ENCODE results near the gene UNC13D. TPM values are rescaled to one million over a fixed set of nuclear protein-coding genes. Genes with fewer than 3 reads are reported as not detected.
A peak's percentile ranks its signal among the peaks of the same experiment; 100 is the strongest.

The UNC13D gene
- total RNA-seq, 1 donor from 2014 or later, result 2.7 TPM

DNA sequence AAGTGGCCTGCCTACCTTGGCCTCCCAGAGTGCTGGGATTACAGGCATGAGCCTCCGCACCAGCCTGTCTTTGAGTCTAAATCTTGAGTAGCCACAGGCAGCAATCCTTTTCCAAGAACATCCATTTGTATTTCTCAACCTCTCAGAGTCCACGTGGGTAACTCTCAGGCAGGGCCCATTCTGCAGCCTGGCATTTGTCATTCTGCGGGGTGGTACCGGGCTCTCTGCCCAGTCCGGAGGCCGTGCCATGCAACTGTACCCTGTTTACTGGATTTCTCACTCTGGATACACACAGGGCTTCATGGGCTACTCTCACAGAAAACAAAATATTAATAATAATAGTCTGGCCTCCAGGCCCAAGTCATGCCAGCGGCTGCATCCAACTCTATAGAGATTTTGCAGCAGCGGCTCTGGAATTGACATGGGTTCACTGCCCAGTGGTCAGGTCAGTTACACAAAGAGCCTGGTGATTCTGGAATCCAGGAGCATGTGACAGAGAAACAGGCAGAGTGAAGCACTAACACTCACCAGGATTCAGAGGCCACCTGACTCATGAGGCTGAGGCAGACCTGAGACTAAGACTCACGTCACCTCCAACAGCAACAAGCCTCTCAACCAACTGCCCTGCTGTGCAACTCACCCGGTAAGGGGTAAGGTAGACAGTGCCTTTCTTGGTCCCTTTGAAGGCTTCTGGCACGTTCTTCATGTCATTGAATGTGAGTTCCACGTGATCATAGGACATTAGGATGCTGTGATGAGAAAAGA lies 6.9 kb upstream of the UNC13D start:
- H3K27ac Mint-ChIP-seq (ENCODE audit: unreplicated experiment), result no peak overlapping the region
- H3K9me3 Mint-ChIP-seq (ENCODE audit: unreplicated experiment), result no peaks in the 10 kb centered on the region
- H3K4me1 Mint-ChIP-seq (ENCODE audit: low read depth, unreplicated experiment), result peaks cover 9% of the 10 kb centered on the region

GRCh38 chr17:75849724-75850123 lies 5.5 kb upstream of the UNC13D start:
- Mint-ChIP-seq H3K4me1 (ENCODE audit: low read depth, unreplicated experiment) (peaks cover 14% of the 10 kb centered on the region), H3K9me3 (ENCODE audit: unreplicated experiment) (no peaks in the 10 kb centered on the region), H3K4me3 (ENCODE audit: unreplicated experiment) (no peak overlapping the region), H3K27ac (ENCODE audit: unreplicated experiment) (no peak overlapping the region), H3K36me3 (ENCODE audit: low read depth, unreplicated experiment) (peaks cover 25% of the 10 kb centered on the region), H3K27me3 (ENCODE audit: low read depth, unreplicated experiment) (no peaks in the 10 kb centered on the region)
- Histone ChIP-seq H4K20me1 (ENCODE audit: insufficient read depth, low read length) (peaks cover 6% of the 10 kb centered on the region), H3K4me2 (ENCODE audit: low read length) (no peak overlapping the region), H3K9ac (ENCODE audit: low read length) (no peak overlapping the region), H3K79me2 (ENCODE audit: insufficient read depth, low read length) (peaks cover 7% of the 10 kb centered on the region), H3K4me3 (ENCODE audit: insufficient read depth, low read depth, low read length) (no peak overlapping the region), H3K27ac (ENCODE audit: low read depth, low read length) (no peak overlapping the region), H3K27me3 (ENCODE audit: insufficient read depth, low read length) (no peaks in the 10 kb centered on the region), H3K4me1 (ENCODE audit: insufficient read depth, low read length) (peaks cover 36% of the 10 kb centered on the region), H3K9me3 (ENCODE audit: insufficient read depth, low read depth, low read length) (no peaks in the 10 kb centered on the region), H2AFZ (ENCODE audit: low read depth, low read length) (no peak overlapping the region), H3K36me3 (ENCODE audit: insufficient read depth, low read length) (peaks cover 10% of the 10 kb centered on the region)
- TF ChIP-seq, protein P1, sequence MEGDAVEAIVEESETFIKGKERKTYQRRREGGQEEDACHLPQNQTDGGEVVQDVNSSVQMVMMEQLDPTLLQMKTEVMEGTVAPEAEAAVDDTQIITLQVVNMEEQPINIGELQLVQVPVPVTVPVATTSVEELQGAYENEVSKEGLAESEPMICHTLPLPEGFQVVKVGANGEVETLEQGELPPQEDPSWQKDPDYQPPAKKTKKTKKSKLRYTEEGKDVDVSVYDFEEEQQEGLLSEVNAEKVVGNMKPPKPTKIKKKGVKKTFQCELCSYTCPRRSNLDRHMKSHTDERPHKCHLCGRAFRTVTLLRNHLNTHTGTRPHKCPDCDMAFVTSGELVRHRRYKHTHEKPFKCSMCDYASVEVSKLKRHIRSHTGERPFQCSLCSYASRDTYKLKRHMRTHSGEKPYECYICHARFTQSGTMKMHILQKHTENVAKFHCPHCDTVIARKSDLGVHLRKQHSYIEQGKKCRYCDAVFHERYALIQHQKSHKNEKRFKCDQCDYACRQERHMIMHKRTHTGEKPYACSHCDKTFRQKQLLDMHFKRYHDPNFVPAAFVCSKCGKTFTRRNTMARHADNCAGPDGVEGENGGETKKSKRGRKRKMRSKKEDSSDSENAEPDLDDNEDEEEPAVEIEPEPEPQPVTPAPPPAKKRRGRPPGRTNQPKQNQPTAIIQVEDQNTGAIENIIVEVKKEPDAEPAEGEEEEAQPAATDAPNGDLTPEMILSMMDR (IDR thresholded peaks at IDR 0.05; ENCODE audit: insufficient read depth, low read depth, low read length), result no peak
- no peak for TF ChIP-seq EZH2 (IDR thresholded peaks at IDR 0.05; ENCODE audit: insufficient read depth, low read length)
- no peak for FAIRE-seq
- no peak for DNase-seq (ENCODE audit: low read depth)

More for the DNA sequence above, 6.9 kb upstream of the UNC13D start:
- Histone ChIP-seq H3K79me2 (ENCODE audit: insufficient read depth, low read length) (peaks cover 7% of the 10 kb centered on the region), H3K4me1 (ENCODE audit: insufficient read depth, low read length) (peaks cover 31% of the 10 kb centered on the region), H3K9me3 (ENCODE audit: insufficient read depth, low read depth, low read length) (no peaks in the 10 kb centered on the region), H3K27me3 (ENCODE audit: insufficient read depth, low read length) (no peaks in the 10 kb centered on the region), H3K4me3 (ENCODE audit: insufficient read depth, low read depth, low read length) (no peak overlapping the region), H3K36me3 (ENCODE audit: insufficient read depth, low read length) (peaks cover 10% of the 10 kb centered on the region), H3K9ac (ENCODE audit: low read length) (peak overlapping the region; percentile 54), H4K20me1 (ENCODE audit: insufficient read depth, low read length) (peaks cover 6% of the 10 kb centered on the region), H3K27ac (ENCODE audit: low read depth, low read length) (peak overlapping the region; percentile 67), H3K4me2 (ENCODE audit: low read length) (no peak overlapping the region), H2AFZ (ENCODE audit: low read depth, low read length) (no peak overlapping the region)
- FAIRE-seq, result no peak
- Mint-ChIP-seq H3K4me3 (ENCODE audit: unreplicated experiment) (no peak overlapping the region), H3K27me3 (ENCODE audit: low read depth, unreplicated experiment) (no peaks in the 10 kb centered on the region), H3K36me3 (ENCODE audit: low read depth, unreplicated experiment) (peaks cover 21% of the 10 kb centered on the region)
- DNase-seq (ENCODE audit: low read depth), result peak; percentile 63
- TF ChIP-seq EZH2 (IDR thresholded peaks at IDR 0.05; ENCODE audit: insufficient read depth, low read length), result no peak
- TF ChIP-seq, protein P1 (IDR thresholded peaks at IDR 0.05; ENCODE audit: insufficient read depth, low read depth, low read length), result no peak

- Mint-ChIP-seq H3K4me3 (ENCODE audit: unreplicated experiment) (no peak overlapping the region), H3K27me3 (ENCODE audit: low read depth, unreplicated experiment) (no peaks in the 10 kb centered on the region), H3K9me3 (ENCODE audit: unreplicated experiment) (no peaks in the 10 kb centered on the region), H3K36me3 (ENCODE audit: low read depth, unreplicated experiment) (peaks cover 25% of the 10 kb centered on the region), H3K4me1 (ENCODE audit: low read depth, unreplicated experiment) (peaks cover 11% of the 10 kb centered on the region), H3K27ac (ENCODE audit: unreplicated experiment) (no peak overlapping the region)
- Histone ChIP-seq H3K27me3 (ENCODE audit: insufficient read depth, low read length) (no peaks in the 10 kb centered on the region), H2AFZ (ENCODE audit: low read depth, low read length) (no peak overlapping the region), H3K36me3 (ENCODE audit: insufficient read depth, low read length) (peaks cover 10% of the 10 kb centered on the region), H4K20me1 (ENCODE audit: insufficient read depth, low read length) (peaks cover 6% of the 10 kb centered on the region), H3K9ac (ENCODE audit: low read length) (no peak overlapping the region), H3K4me2 (ENCODE audit: low read length) (no peak overlapping the region), H3K9me3 (ENCODE audit: insufficient read depth, low read depth, low read length) (no peaks in the 10 kb centered on the region), H3K27ac (ENCODE audit: low read depth, low read length) (no peak overlapping the region), H3K4me3 (ENCODE audit: insufficient read depth, low read depth, low read length) (no peak overlapping the region), H3K79me2 (ENCODE audit: insufficient read depth, low read length) (peaks cover 2% of the 10 kb centered on the region), H3K4me1 (ENCODE audit: insufficient read depth, low read length) (peaks cover 33% of the 10 kb centered on the region)
- DNase-seq (ENCODE audit: low read depth), result no peak
- no peak for FAIRE-seq
- TF ChIP-seq, protein P1 (IDR thresholded peaks at IDR 0.05; ENCODE audit: insufficient read depth, low read depth, low read length), result no peak
- no peak for TF ChIP-seq EZH2 (IDR thresholded peaks at IDR 0.05; ENCODE audit: insufficient read depth, low read length)
Observed at GRCh38 chr17:75849279-75849646, 5.1 kb upstream of the UNC13D start.
